COLO668 (cell line): ENCODE results near the gene FOXA2.

Experiments
- DNase-seq: peaks from one replicate; lab custom pipeline; 2025; ENCODE audit not compliant: unreplicated experiment; lab: John Stamatoyannopoulos, UW

The FOXA2 gene

DNA sequence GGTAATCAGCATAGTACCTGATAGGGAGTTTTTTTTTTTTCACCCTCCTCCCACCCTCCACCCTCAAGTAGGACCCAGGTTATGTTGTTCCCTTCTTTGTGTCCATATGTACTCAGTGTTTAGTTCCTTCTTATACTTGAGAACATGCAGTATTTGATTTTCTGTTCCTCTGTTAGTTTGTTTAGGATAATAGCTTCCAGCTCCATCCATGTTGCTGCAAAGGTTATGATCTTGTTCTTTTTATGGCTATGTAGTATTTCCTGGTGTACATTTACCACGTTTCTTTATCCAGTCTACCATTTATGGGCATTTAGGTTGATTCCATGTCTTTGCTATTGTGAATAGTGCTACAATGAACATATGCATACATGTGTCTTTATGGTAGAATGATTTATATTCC lies 41.9 kb downstream of the FOXA2 start:
- DNase-seq: no peak

DNA sequence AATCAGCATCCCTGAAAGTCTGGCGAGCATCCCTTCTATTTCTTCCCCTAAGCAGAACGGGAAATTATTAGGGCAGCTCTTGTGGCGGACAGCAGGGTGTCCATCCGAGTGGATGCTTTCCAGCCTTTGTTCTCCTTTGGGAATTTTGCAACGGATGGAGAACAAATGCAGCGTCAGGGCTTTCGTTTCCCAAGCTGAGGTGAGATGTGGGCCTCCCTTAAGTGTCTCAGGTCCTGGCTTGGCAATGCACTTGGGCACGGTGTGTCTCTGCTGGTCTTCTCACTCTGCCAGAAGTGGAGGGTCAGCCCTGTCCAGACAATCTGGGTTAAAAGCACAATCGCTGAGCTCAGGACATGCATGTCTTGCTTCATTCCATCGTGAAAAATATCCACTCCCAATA lies 43.5 kb downstream of the FOXA2 start:
- DNase-seq: no peak

DNA sequence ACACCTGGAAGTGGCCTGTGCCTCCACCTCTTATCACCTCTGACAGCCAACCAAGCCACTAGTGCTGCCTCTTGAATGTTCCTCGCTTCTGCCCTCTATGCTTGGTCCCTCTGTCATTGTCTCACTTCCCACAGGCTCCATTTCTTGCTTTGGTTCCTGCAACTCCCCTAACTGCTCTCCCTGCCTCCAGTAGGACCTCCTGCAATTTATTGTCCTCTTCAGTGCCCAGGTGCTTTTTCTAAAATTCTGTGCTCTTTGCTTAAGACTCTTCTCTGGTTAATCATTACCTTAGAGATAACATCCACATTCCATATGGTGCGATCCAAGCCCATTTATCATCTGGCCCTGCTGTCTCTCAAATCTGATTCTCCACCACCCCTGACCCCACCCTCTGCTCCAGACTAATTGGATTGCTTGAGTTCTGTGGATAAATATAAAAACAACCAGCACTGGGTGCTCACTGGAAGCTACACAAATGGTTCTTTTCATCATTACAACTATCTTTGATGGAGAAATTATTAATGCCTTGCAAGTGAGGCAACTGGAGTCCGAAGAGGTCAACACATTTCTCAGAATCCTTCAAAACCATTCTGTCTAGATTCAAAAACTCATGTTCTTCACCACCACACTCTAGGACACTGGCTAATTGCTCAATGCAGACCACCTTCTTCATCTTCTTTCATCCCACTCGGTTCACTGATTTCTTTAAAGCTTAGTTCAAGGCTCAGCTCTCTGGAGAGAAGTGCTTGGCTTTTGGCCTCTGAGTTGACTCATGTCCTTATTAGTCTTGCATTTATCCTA lies 47.2 kb downstream of the FOXA2 start:
- no peak for DNase-seq

DNA sequence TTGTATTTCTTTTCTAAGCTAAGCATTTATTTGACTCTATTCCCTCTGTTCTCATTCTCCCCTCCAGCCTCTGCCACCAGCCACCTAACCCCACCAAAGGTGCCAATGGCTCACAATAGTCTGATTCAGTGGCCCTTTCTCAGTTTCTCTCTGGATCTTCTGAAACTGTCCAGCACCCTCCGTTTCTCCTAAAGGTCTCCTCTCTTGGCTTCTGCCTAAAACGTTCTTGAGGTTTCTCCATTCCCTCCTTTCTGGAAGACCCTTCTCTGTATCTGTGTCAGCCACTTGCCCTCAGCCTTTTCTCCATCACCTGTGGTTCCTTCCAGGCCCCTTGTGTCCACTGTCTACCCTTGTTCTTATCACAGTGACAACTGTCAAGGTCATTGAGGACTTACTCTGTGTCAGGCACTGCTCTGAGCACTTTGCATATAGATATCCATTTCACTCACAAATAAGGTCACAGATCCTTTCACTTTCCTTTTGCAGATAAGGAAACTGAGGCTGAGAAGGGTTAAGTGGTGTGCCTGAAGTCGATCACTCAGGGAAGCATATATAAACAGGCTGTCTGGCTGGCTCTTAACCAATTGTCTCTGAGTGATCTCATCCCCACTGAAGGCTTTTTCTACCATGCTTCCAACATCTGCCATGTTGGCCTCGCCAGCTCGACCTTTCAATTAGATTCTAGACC lies 48.1 kb downstream of the FOXA2 start:
- DNase-seq: no peak

DNA sequence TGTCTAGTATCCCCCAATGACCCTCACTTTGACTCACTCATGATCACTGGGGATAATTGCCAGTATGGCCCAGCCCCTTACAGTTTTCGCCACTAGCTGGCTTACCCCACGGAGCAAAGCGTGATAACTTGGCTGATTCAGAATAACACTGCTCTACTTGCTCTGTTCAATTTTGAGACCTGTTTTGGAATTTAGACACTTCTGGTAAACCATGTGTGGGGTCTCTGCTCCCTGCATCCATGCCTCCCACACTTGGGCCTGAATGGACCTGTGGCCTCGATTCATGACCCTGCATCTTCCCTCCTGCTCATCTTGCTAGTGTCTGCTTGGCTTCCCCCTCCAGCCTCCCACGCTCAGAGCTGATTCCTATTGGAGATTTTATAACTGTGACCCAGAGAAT lies 48.9 kb downstream of the FOXA2 start:
- no peak for DNase-seq

DNA sequence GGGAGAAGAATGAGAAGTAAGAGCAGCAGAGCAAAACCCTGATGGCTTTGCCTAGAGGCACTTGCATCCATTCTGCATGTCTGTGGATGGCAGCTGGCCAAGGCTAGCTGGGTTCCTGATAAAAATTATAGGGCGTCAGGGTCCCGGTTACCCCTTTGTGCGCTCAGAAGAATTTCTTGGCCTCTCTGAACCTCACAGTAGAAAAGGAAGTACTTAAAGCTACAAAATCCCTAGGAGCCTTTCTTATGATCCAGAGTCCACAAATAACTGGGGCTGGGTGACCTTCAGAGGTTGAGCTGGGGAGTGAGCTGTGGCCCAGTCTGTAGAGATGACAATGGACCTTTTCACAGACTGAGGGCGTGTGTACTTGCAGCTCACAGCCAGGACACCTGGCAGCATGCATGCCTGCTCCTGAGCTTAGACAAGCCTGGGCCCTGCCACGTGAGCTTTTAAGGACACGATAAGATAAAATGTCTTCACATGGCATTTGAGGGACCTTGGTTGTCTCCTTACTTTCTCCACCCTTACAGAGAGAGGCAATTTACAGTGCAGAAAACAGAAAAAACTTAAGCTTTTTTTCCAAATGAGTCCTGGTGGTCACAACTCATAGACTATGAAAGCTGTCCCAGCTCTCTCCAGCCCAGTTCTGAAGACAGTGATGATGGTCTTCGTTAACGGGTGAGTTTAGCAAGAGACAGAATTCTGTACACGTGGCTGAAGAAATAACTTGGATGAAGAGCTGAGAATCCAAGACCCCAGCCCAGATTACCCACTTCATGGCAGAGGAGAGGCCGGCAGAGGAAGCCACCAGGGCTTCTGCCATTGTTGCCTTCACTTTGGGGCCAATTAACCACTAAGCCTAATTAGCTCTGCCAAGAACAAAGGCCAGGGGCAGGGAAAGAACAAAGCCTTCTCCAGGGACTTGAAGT lies 50.3 kb downstream of the FOXA2 start:
- DNase-seq: no peak

DNA sequence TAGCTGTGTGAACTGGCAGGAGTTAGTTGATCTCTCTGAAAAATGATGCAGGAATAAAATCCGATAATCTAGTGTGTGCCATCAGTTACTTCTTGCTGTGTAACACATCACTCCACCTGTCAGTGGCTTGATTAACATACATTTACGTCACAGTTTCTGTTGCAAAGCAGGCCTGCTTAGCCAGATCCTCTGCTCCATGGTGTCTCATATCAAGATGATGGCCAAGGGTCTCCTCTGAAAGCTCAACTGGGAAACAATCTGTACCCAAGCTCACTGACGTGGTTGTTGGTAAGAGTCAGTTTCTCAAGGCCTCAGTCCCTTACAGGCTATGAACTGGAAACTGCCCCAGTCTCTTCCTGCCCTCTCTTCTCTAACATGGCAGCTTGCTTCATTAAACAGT lies 51.8 kb downstream of the FOXA2 start:
- DNase-seq: no peak

DNA sequence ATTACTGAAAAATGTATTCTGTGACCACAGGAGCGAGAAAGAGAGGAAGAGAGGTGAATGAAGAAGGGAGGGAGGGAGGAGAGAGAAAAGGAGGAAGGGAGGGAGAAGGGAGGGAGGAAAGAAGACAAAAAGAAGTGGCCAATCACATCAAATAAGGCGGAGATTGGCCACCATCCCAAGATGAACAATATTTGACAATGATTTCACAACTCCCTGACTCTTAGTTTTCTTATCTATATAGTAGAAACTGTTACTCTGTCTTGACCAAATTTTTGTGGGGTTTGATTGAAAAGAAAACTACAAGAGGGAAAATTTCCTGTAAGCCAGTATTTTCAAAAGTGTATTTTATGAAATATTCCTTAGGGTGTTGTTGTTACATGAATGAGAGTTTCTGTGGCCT lies 52.6 kb downstream of the FOXA2 start:
- no peak for DNase-seq

DNA sequence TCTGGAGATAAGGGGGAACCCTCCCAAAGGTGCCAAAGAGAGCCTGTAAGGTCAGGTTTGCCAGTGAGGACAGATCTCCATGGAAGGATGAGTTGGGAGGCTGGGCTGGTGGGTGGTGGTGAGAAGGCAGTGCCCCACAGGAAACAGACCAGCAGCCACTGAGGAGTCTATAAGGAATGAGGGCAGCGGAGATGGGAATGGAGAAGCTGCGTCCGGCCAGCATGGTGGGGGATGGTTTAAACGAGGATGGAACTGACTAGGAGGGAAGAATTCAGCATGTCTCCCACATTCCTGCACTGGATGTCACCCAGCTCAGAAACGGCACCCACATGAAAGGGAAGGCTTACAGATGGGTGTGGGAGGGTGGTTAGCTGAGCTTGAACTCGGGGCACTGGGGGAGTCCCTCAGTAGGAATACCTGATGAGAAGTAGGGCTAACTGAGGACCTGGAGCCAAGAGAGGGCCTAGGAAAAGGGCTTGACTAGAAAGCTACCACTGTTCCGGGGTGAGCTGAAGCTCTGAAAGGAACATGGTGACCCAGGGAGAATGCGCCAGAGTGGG lies 53.2 kb downstream of the FOXA2 start:
- no peak for DNase-seq
